Type B pancreatic cell (in vitro differentiated cells): ENCODE results near the gene LRRC25. TPM values are rescaled to one million over a fixed set of nuclear protein-coding genes. Genes with fewer than 3 reads are reported as not detected.
"Not testable (repeated sequence)": the region's sequence is repeated elsewhere in the genome, so short reads cannot be mapped to it uniquely, and the experiment has no call there.

Experiments
- DNase-seq: peaks from one replicate; pipeline ENCODE4 v3.0.0; 2021; ENCODE audit warnings: mixed read lengths; ENCODE audit not compliant: unreplicated experiment; ENCODE audit errors: extremely low spot score
- H3K27ac Mint-ChIP-seq: 2 replicates; pipeline ENCODE4 v1.8.0; 2021; ENCODE audit warnings: mild to moderate bottlenecking, mixed read lengths
- H3K27me3 Mint-ChIP-seq: 2 replicates; pipeline ENCODE4 v1.8.0; 2021; ENCODE audit warnings: mixed read lengths
- H3K36me3 Mint-ChIP-seq: 2 replicates; pipeline ENCODE4 v1.8.0; 2021; ENCODE audit warnings: mixed read lengths
- H3K4me1 Mint-ChIP-seq: one replicate; pipeline ENCODE4 v1.8.0; 2021; ENCODE audit warnings: mixed read lengths; ENCODE audit not compliant: unreplicated experiment
- H3K4me3 Mint-ChIP-seq: 2 replicates; pipeline ENCODE4 v1.8.0; 2021; ENCODE audit warnings: mild to moderate bottlenecking, mixed read lengths
- H3K9me3 Mint-ChIP-seq: 2 replicates; pipeline ENCODE4 v1.8.0; 2021; ENCODE audit warnings: mixed read lengths
- total RNA-seq: library from RNA; stranded (reverse); gene quantifications from 2 replicates; pipeline ENCODE4 v1.2.1, GENCODE V29; 2021; ENCODE audit warnings: low replicate concordance
- TF ChIP-seq, protein P1 (sequence below): fragments of 200-600 bp; sonication (generic); conservative IDR thresholded peaks from 2 replicates; pipeline ENCODE4 v1.5.0; 2021; ENCODE audit warnings: antibody characterized with exemption, mild to moderate bottlenecking

LRRC25 gene
- total RNA-seq, 1 donor from 2014 or later: 0.19 TPM

- DNase-seq: no peak
- peaks cover under 1% of the 10 kb centered on the region for H3K9me3 Mint-ChIP-seq
- H3K27me3 Mint-ChIP-seq: no peaks in the 10 kb centered on the region
- peaks cover 7% of the 10 kb centered on the region for H3K36me3 Mint-ChIP-seq
- TF ChIP-seq, protein P1, sequence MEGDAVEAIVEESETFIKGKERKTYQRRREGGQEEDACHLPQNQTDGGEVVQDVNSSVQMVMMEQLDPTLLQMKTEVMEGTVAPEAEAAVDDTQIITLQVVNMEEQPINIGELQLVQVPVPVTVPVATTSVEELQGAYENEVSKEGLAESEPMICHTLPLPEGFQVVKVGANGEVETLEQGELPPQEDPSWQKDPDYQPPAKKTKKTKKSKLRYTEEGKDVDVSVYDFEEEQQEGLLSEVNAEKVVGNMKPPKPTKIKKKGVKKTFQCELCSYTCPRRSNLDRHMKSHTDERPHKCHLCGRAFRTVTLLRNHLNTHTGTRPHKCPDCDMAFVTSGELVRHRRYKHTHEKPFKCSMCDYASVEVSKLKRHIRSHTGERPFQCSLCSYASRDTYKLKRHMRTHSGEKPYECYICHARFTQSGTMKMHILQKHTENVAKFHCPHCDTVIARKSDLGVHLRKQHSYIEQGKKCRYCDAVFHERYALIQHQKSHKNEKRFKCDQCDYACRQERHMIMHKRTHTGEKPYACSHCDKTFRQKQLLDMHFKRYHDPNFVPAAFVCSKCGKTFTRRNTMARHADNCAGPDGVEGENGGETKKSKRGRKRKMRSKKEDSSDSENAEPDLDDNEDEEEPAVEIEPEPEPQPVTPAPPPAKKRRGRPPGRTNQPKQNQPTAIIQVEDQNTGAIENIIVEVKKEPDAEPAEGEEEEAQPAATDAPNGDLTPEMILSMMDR: no peak
- H3K4me1 Mint-ChIP-seq: peaks cover 38% of the 10 kb centered on the region
- no peak overlapping the region for H3K4me3 Mint-ChIP-seq
- H3K27ac Mint-ChIP-seq: peak overlapping the region; percentile 50
Observed at GRCh38 chr19:18368504-18369222, 28.8 kb downstream of the LRRC25 start.

- TF ChIP-seq, protein P1: no peak
- H3K4me3 Mint-ChIP-seq: no peak overlapping the region
- peaks cover 10% of the 10 kb centered on the region for H3K36me3 Mint-ChIP-seq
- peak overlapping the region; percentile 97 for H3K27ac Mint-ChIP-seq
- H3K27me3 Mint-ChIP-seq: no peaks in the 10 kb centered on the region
- DNase-seq: no peak
- peaks cover 44% of the 10 kb centered on the region for H3K4me1 Mint-ChIP-seq
- H3K9me3 Mint-ChIP-seq: no peaks in the 10 kb centered on the region
Observed at GRCh38 chr19:18366021-18366435, 31.4 kb downstream of the LRRC25 start.

- TF ChIP-seq, protein P1: no peak
- H3K9me3 Mint-ChIP-seq: no peaks in the 10 kb centered on the region
- peak overlapping the region; percentile 73 for H3K4me3 Mint-ChIP-seq
Observed at GRCh38 chr19:18364826-18365528, 32.4 kb downstream of the LRRC25 start.

GRCh38 chr19:18364277-18364825, 33.1 kb downstream of the LRRC25 start:
- not testable (repeated sequence) for H3K4me3 Mint-ChIP-seq, H3K9me3 Mint-ChIP-seq, H3K27me3 Mint-ChIP-seq, DNase-seq
- Mint-ChIP-seq H3K4me1 (peaks cover 40% of the 10 kb centered on the region), H3K27ac (peak overlapping the region; percentile 97), H3K36me3 (peaks cover 16% of the 10 kb centered on the region)

More at GRCh38 chr19:18364826-18365528, 32.4 kb downstream of the LRRC25 start:
- DNase-seq: no peak
- Mint-ChIP-seq H3K27me3 (no peaks in the 10 kb centered on the region), H3K36me3 (peaks cover 12% of the 10 kb centered on the region), H3K27ac (peak overlapping the region; percentile 97), H3K4me1 (peaks cover 44% of the 10 kb centered on the region)

GRCh38 chr19:18363787-18364186, 33.6 kb downstream of the LRRC25 start:
- Mint-ChIP-seq H3K27me3 (no peaks in the 10 kb centered on the region), H3K9me3 (no peaks in the 10 kb centered on the region), H3K36me3 (peaks cover 20% of the 10 kb centered on the region), H3K4me1 (peaks cover 37% of the 10 kb centered on the region), H3K27ac (peak overlapping the region; percentile 97), H3K4me3 (no peak overlapping the region)
- DNase-seq: no peak
- TF ChIP-seq, protein P1: no peak
